ENCODE data around the gene MT4.

- no peak for TF ChIP-seq CTCF (conservative IDR thresholded peaks at IDR 0.05 in 1 of 2, IDR thresholded peaks at IDR 0.05 in 1 of 2; ENCODE audit: low read depth in 1 of 2, low read length in 2 of 2)
- no peak for TF ChIP-seq EZH2 (IDR thresholded peaks at IDR 0.05; ENCODE audit: low read length, missing control alignments)
Measured at GRCh38 chr16:56547949-56548567, 16.8 kb upstream of the MT4 start.
